Kidney (tissue), 14 donors: Measurements from ENCODE around the gene CFAP100. TPM values are rescaled to one million over a fixed set of nuclear protein-coding genes. Genes with fewer than 3 reads are reported as not detected.

Experiments used
- DNase-seq, 5 donors: peaks; one replicate each; pipeline ENCODE4 v3.0.0-alpha.2; 2013 to 2020
- FAIRE-seq: peaks from 2 replicates; lab custom pipeline; 2012; peaks lifted over from hg19 to GRCh38; lab: Jason Lieb, UNC
- H3K27ac ChIP-seq, 2 donors: one replicate each; pipeline ENCODE4 v1.7.0; 2013; ENCODE audit warnings: low read depth in 2 of 2, low read length in 2 of 2, inconsistent platforms in 1 of 2
- H3K27me3 ChIP-seq: one replicate; pipeline ENCODE4 v1.7.1; 2013; ENCODE audit warnings: low read length, inconsistent platforms; ENCODE audit not compliant: control insufficient read depth, insufficient read depth
- H3K36me3 ChIP-seq, 3 donors: one replicate each; pipeline versions ENCODE4 v1.7.0 to v1.7.1; 2013; ENCODE audit warnings: low read length in 3 of 3, control low read depth in 1 of 3, inconsistent platforms in 1 of 3; ENCODE audit not compliant: insufficient read depth in 3 of 3, control insufficient read depth in 2 of 3
- H3K4me1 ChIP-seq, 3 donors: one replicate each; pipeline versions ENCODE4 v1.7.0 to v1.7.1; 2013; ENCODE audit warnings: low read length in 3 of 3, inconsistent platforms in 1 of 3, low read depth in 1 of 3; ENCODE audit not compliant: control insufficient read depth in 2 of 3, insufficient read depth in 2 of 3
- H3K4me3 ChIP-seq, 3 donors: one replicate each; pipeline versions ENCODE4 v1.7.0 to v1.8.1; 2013; ENCODE audit warnings: low read length in 3 of 3, control low read depth in 1 of 3, inconsistent platforms in 1 of 3
- H3K9ac ChIP-seq, 3 donors: one replicate each; pipeline versions ENCODE4 v1.7.0 to v1.7.1; 2013; ENCODE audit warnings: low read length in 3 of 3, control low read depth in 1 of 3, inconsistent platforms in 1 of 3
- H3K9me3 ChIP-seq, 3 donors: one replicate each; pipeline versions ENCODE4 v1.7.0 to v1.7.1; 2013; ENCODE audit warnings: low read length in 3 of 3, control low read depth in 1 of 3, inconsistent platforms in 1 of 3; ENCODE audit not compliant: control insufficient read depth in 2 of 3, insufficient read depth in 1 of 3
- intact Hi-C: fragments of 100-400 bp; cut with DNase I; formaldehyde crosslinking; loops from one replicate; pipeline ENCODE4 v1.11.1; 2022
- polyA plus RNA-seq: library from polyadenylated mRNA; stranded (reverse); fragments of 350-450 nt; fragmentation: Illumina TruSeq; extraction: RNeasy Lipid Tissue Mini Kit (QIAGEN cat#74804); gene quantifications from one replicate; pipeline ENCODE4 v1.2.3, GENCODE V29; 2014; ENCODE audit warnings: low read depth, low replicate concordance; ENCODE audit not compliant: insufficient read depth
- total RNA-seq: library from RNA; stranded (reverse); fragmentation: NEBNext Ultra II Directional; extraction: Animal tissue kit (Norgen Biotek cat#: 25700); gene quantifications from one replicate; pipeline ENCODE4 v1.2.1, GENCODE V29; 2021
- TF ChIP-seq, protein P1 (sequence below): IDR thresholded peaks from 3 replicates; pipeline ENCODE4 v1.5.1; 2012; ENCODE audit warnings: mild to moderate bottlenecking, moderate library complexity, borderline replicate concordance; ENCODE audit not compliant: insufficient read depth; ENCODE audit errors: extremely low read depth
- donor health status: control.
- donor health status: control.
- donor health status: control.
- donor health status: control.
- donor health status: control.
- donor health status: DM: yes; HTN: yes; CAD: no.
- donor health status: Normal renal cell carcinoma (clear cell type).

The CFAP100 gene
- total and polyA plus RNA-seq, 2 donors from 2014 or later = 0.60 TPM; not detected in 1

DNA sequence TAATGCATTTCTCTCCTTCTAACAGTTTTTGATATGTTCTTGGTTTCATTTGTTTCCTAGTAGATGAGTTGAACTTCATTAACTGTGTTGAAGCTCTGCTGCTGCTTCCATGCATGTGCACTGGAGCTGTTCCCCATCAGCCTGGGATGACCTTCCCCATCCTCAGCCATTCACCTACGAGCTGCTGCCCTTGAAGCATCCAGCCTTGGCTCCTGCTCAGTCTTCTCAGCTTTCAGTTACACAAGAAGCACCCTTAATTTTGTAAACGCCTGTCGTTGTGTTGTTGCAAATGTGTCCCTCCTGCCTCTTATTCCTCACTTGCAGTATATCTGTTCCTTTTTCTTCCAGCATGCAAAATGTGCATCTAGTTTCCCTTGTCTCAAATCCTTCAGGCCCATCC is 89.4 kb downstream of the CFAP100 start:
- no peaks in the 10 kb centered on the region for H3K27me3 ChIP-seq
- FAIRE-seq (no peak), DNase-seq (no peak)
- no peak overlapping the region for H3K27ac ChIP-seq
- no peaks in the 10 kb centered on the region for H3K9me3 ChIP-seq
- TF ChIP-seq, protein P1, sequence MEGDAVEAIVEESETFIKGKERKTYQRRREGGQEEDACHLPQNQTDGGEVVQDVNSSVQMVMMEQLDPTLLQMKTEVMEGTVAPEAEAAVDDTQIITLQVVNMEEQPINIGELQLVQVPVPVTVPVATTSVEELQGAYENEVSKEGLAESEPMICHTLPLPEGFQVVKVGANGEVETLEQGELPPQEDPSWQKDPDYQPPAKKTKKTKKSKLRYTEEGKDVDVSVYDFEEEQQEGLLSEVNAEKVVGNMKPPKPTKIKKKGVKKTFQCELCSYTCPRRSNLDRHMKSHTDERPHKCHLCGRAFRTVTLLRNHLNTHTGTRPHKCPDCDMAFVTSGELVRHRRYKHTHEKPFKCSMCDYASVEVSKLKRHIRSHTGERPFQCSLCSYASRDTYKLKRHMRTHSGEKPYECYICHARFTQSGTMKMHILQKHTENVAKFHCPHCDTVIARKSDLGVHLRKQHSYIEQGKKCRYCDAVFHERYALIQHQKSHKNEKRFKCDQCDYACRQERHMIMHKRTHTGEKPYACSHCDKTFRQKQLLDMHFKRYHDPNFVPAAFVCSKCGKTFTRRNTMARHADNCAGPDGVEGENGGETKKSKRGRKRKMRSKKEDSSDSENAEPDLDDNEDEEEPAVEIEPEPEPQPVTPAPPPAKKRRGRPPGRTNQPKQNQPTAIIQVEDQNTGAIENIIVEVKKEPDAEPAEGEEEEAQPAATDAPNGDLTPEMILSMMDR = no peak
- no peak overlapping the region for H3K4me3 ChIP-seq
- no peaks in the 10 kb centered on the region for H3K36me3 ChIP-seq
- peaks cover 0 to 5% (median 0%) of the 10 kb centered on the region in 3 donors for H3K4me1 ChIP-seq
- H3K9ac ChIP-seq = no peak overlapping the region
- intact Hi-C loops = no loop called here

DNA sequence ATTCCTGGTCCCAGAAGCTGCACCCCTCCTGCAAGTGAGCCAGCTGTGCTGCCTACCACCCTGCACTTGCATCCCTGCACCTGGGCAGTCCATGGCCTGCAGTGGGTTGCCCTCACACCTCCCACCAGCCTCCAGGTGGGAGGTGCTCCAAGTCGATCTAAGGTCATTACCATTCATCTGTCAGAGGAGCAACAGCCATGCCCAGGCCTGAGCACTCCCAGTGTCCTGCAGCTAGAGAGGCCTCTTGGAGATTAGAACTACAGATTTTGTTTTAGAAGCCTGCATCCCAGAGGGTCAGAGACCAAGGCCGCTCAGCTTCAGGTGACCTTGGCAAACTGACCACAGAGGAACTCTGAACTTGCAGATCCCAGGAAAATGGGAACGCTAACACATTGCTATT is 90.0 kb downstream of the CFAP100 start:
- no peak overlapping the region for H3K9ac ChIP-seq
- H3K36me3 ChIP-seq = no peaks in the 10 kb centered on the region
- H3K27ac ChIP-seq = no peak overlapping the region
- H3K4me3 ChIP-seq = no peak overlapping the region
- H3K9me3 ChIP-seq = no peaks in the 10 kb centered on the region
- intact Hi-C loops = no loop called here
- peaks cover 0 to 5% (median 0%) of the 10 kb centered on the region in 3 donors for H3K4me1 ChIP-seq
- H3K27me3 ChIP-seq = no peaks in the 10 kb centered on the region
- TF ChIP-seq, protein P1 = no peak
- DNase-seq (peak in 1 of 5 donors; percentile 39), FAIRE-seq (no peak)

DNA sequence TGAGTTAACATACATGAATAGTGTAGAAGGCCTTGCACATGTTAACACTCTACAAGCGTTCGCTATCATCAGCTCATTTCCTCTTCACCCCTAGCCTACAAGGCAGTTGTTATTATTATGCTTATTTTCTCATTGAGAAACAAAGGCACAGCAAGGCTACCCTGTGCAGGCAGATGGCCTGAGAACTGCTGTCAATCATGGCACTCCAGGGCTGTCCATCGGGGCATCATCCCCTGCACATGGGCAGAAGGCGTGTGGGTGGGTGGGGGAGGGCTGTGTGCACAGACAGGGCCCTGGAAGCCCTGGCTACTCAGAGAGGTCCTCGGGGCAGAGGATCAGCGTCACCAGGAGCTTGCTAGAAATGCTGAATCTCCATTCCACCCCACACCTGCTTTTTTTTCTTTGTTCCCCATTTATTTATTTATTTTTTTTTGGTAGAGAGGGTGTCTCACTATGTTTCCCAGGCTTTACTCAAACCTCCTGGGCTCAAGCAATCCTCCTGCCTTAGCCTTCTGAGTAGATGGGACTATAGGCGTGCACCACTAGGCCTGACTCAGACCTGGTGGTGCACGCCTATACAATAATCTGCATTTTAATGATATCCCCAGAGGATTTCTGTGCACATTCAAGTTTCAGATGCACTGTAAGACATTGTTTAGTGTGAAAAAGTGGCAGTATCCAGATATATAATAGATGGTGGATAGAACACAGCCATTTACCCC is 90.6 kb downstream of the CFAP100 start:
- FAIRE-seq (no peak), DNase-seq (peak in 1 of 5 donors; percentile 37)
- TF ChIP-seq, protein P1 = no peak
- Histone ChIP-seq H3K27ac (no peak overlapping the region), H3K4me3 (no peak overlapping the region), H3K36me3 (no peaks in the 10 kb centered on the region), H3K4me1 (peaks cover 0 to 5% (median 0%) of the 10 kb centered on the region in 3 donors), H3K9me3 (no peaks in the 10 kb centered on the region), H3K27me3 (no peaks in the 10 kb centered on the region), H3K9ac (no peak overlapping the region)
- intact Hi-C loops = no loop called here
